DND-41 (cell line): Measurements from ENCODE around the gene SH3BP2.

Experiments used
- EZH2 ChIP-seq: IDR thresholded peaks from 3 replicates; pipeline ENCODE4 v1.6.1; 2012; ENCODE audit warnings: borderline replicate concordance, low read depth, mild to moderate bottlenecking, moderate library complexity, low read length, inconsistent platforms; ENCODE audit not compliant: severe bottlenecking
- TF ChIP-seq, protein P1 (sequence below): IDR thresholded peaks from 2 replicates; pipeline ENCODE4 v1.5.1; 2012; ENCODE audit warnings: borderline replicate concordance, low read length, moderate library complexity, mild to moderate bottlenecking; ENCODE audit not compliant: poor library complexity, severe bottlenecking; ENCODE audit errors: extremely low read depth

GRCh38 chr4:2828758-2829181 lies 35.9 kb downstream of the SH3BP2 start:
- TF ChIP-seq, protein P1, sequence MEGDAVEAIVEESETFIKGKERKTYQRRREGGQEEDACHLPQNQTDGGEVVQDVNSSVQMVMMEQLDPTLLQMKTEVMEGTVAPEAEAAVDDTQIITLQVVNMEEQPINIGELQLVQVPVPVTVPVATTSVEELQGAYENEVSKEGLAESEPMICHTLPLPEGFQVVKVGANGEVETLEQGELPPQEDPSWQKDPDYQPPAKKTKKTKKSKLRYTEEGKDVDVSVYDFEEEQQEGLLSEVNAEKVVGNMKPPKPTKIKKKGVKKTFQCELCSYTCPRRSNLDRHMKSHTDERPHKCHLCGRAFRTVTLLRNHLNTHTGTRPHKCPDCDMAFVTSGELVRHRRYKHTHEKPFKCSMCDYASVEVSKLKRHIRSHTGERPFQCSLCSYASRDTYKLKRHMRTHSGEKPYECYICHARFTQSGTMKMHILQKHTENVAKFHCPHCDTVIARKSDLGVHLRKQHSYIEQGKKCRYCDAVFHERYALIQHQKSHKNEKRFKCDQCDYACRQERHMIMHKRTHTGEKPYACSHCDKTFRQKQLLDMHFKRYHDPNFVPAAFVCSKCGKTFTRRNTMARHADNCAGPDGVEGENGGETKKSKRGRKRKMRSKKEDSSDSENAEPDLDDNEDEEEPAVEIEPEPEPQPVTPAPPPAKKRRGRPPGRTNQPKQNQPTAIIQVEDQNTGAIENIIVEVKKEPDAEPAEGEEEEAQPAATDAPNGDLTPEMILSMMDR, result no peak
- no peak for TF ChIP-seq EZH2
